ENCODE measurements around the gene FBXO38. TPM values are rescaled to one million over a fixed set of nuclear protein-coding genes. Genes with fewer than 3 reads are reported as not detected.

The FBXO38 gene
- total and polyA plus RNA-seq, 2 of the 4 experiments (the other 2 are of a cell fraction): 14.9 to 70.1 TPM

DNA sequence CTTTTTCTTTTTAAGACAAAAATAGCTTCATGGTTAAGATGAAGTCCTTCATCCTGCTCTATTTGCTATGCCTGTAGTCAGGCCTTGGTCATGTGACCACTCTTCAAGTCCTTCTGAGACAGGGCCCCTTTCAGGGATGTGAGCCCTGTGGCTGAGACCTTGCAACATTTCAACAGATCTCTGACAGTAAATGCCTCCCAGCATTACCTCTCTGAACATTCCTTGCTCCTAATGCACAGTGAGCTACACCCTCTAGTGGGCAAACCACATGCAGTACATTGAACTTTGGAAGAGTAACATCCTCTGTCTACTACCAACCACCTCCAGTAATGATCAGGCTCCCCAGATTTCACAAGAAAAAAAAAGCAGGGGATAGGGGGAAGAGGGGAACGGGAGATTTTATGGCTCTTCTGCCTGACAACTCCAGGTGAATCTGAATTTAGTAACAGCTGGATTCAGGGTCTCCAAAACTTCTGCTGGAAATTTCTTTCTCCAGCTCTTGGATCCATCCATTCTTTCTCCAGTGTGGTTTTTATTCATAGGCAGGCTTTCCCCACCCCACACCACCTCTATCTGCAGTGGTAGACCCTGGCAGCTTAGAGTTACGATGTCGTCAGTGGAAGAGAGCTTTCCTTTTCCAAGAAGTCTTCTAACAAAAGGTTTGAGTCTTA lies 8.9 kb upstream of the FBXO38 start:
- no peak overlapping the region for H3K56ac ChIP-seq (ENCODE audit: extremely low read depth, insufficient read depth, low read length)
- dilution Hi-C loops (cut with HindIII; ENCODE audit: low sequenced_read_pairs, unreplicated experiment) (no loop called here), in situ Hi-C loops (cut with MboI; ENCODE audit: low sequenced_read_pairs) (loop anchor here (10.0 kb wide), 1 partner anchor 200 kb away; no protein-coding TSS in a partner anchor), intact Hi-C loops (cut with micrococcal nuclease) (loop anchor here (1.0 to 5.0 kb wide), 4 partner anchors 84 to 518 kb away; no protein-coding TSS in a partner anchor)
- no peaks in the 10 kb centered on the region for H3K9me1 ChIP-seq (ENCODE audit: insufficient read depth, low read length)
- no peaks in the 10 kb centered on the region for H3K27me3 ChIP-seq (ENCODE audit: control insufficient read depth, insufficient read depth, low read length)
- peak overlapping the region; percentile 45 for H2AFZ ChIP-seq (replicated peaks; ENCODE audit: low read length, poor library complexity)
- no peak overlapping the region for H3K4me3 ChIP-seq (ENCODE audit: insufficient read depth, low read depth, low read length)
- no peak overlapping the region for H2BK15ac ChIP-seq (ENCODE audit: low read depth, low read length)
- POLR2A ChIA-PET (ENCODE audit: unreplicated experiment): no interaction called here
- no peak overlapping the region for H4K8ac ChIP-seq (ENCODE audit: low read depth in 2 of 2, low read length in 2 of 2)
- H4K20me1 ChIP-seq (ENCODE audit: insufficient read depth, low read length): no peaks in the 10 kb centered on the region
- no peak overlapping the region for H3K14ac ChIP-seq (replicated peaks; ENCODE audit: low read depth, low read length)
- H3K18ac ChIP-seq (ENCODE audit: low read depth, low read length): no peak overlapping the region
- peaks cover 2% of the 10 kb centered on the region; the same call in 1 of the 2 replicates for H3K36me3 ChIP-seq (ENCODE audit: control insufficient read depth, insufficient read depth, low read length)
- no peak overlapping the region for H3K23ac ChIP-seq (ENCODE audit: low read depth, low read length)
- no peak overlapping the region for H3K27ac ChIP-seq (ENCODE audit: insufficient read depth, low read length)
- H3K9ac ChIP-seq (ENCODE audit: low read depth, low read length): no peak overlapping the region
- no peak overlapping the region for H2AK5ac ChIP-seq (ENCODE audit: low read depth, low read length)
- H2AK9ac ChIP-seq (replicated peaks; ENCODE audit: low read depth, low read length, poor library complexity): no peak overlapping the region
- no peak overlapping the region for H3K4me2 ChIP-seq (ENCODE audit: low read depth, low read length)
- H3K9me3 ChIP-seq (ENCODE audit: control insufficient read depth, insufficient read depth, low read length): no peaks in the 10 kb centered on the region
- BruUV-seq (replicated peaks): no TSS peak
- H4K91ac ChIP-seq (ENCODE audit: insufficient read depth, low read depth, low read length): no peak overlapping the region
- no peak overlapping the region for H4K5ac ChIP-seq (ENCODE audit: low read depth, low read length)
- no peak overlapping the region for H3K4ac ChIP-seq (ENCODE audit: low read depth, low read length)
- no peak overlapping the region for H2BK5ac ChIP-seq (ENCODE audit: low read depth, low read length, poor library complexity, severe bottlenecking)
- peaks cover 2% of the 10 kb centered on the region; the same call in 1 of the 2 replicates for H3K4me1 ChIP-seq (ENCODE audit: control insufficient read depth, insufficient read depth, low read length)
- peak; percentile 94 for ATAC-seq (ENCODE audit: low read depth)
- no CpG with 5 or more reads among the region's 3 CpGs for WGBS, 2 experiments (ENCODE audit: extremely low coverage in 2 of 2, insufficient read length in 1 of 2)
- no peak overlapping the region for H2BK120ac ChIP-seq (ENCODE audit: low read depth, low read length)
- no peak overlapping the region for H2BK20ac ChIP-seq (ENCODE audit: low read depth, low read length)
- DNase-seq: peak; percentile 65
- CTCF ChIA-PET: interaction anchor here (0.6 to 1.9 kb wide), 11 partner anchors 19 to 959 kb away, joined by 3 to 6 read pairs (median 4); no protein-coding TSS in a partner anchor
- no peaks in the 10 kb centered on the region for H3K79me1 ChIP-seq (ENCODE audit: low read depth in 1 of 2, low read length in 2 of 2)
- TF ChIP-seq MAFK (IDR thresholded peaks at IDR 0.05; ENCODE audit: low read depth, low read length): no peak
- TF ChIP-seq CEBPB (IDR thresholded peaks at IDR 0.05; ENCODE audit: low read depth, low read length): peak; percentile 45; the same call in 1 of the 2 replicates
- no peak for TF ChIP-seq RFX5 (IDR thresholded peaks at IDR 0.05; ENCODE audit: low read depth, low read length)
- TF ChIP-seq MAZ (IDR thresholded peaks at IDR 0.05; ENCODE audit: borderline replicate concordance, low read depth, low read length): no peak
- no peak for TF ChIP-seq NFE2L2 (IDR thresholded peaks at IDR 0.05; ENCODE audit: low read depth, low read length)
- TF ChIP-seq CTCF (conservative IDR thresholded peaks at IDR 0.05; ENCODE audit: low read depth, low read length): peak; percentile 69
- no peak for TF ChIP-seq RCOR1 (IDR thresholded peaks at IDR 0.05; ENCODE audit: insufficient replicate concordance, low read length)
- TF ChIP-seq RAD21 (IDR thresholded peaks at IDR 0.05; ENCODE audit: low read length): peak; percentile 72
- TF ChIP-seq BHLHE40 (IDR thresholded peaks at IDR 0.05; ENCODE audit: low read depth, low read length): no peak
- TF ChIP-seq FOS (IDR thresholded peaks at IDR 0.05; ENCODE audit: low read depth, low read length): no peak
- TF ChIP-seq SMC3 (IDR thresholded peaks at IDR 0.05; ENCODE audit: low read depth, low read length): peak; percentile 60
- TF ChIP-seq, protein P1, sequence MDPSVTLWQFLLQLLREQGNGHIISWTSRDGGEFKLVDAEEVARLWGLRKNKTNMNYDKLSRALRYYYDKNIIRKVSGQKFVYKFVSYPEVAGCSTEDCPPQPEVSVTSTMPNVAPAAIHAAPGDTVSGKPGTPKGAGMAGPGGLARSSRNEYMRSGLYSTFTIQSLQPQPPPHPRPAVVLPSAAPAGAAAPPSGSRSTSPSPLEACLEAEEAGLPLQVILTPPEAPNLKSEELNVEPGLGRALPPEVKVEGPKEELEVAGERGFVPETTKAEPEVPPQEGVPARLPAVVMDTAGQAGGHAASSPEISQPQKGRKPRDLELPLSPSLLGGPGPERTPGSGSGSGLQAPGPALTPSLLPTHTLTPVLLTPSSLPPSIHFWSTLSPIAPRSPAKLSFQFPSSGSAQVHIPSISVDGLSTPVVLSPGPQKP (IDR thresholded peaks at IDR 0.05; ENCODE audit: borderline replicate concordance, low read depth, low read length): no peak
- no peak for TF ChIP-seq CHD1 (IDR thresholded peaks at IDR 0.05; ENCODE audit: low read depth, low read length)
- no peak for TF ChIP-seq POLR2A (IDR thresholded peaks at IDR 0.05; ENCODE audit: low read depth, low read length)
- TF ChIP-seq MXI1 (IDR thresholded peaks at IDR 0.05; ENCODE audit: borderline replicate concordance, low read depth, low read length): no peak

Measured in IMR-90 (cell line).